AG09319 (cell line): Measurements from ENCODE around the gene ABCG1.

Source experiments
- DNase-seq: peaks from one replicate; pipeline ENCODE4 v3.0.0-alpha.2; 2010; ENCODE audit warnings: low read depth; ENCODE audit errors: extremely low read depth
- CTCF ChIP-seq: IDR thresholded peaks from 2 replicates; pipeline ENCODE4 v1.5.1; 2011; ENCODE audit warnings: low read depth, mild to moderate bottlenecking, inconsistent platforms, low read length, moderate library complexity

The ABCG1 gene

GRCh38 chr21:42285569-42286245 lies 66.8 kb downstream of the ABCG1 start:
- no peak for TF ChIP-seq CTCF
- no peak for DNase-seq

- DNase-seq = no peak
Measured at GRCh38 chr21:42286416-42286815, 67.5 kb downstream of the ABCG1 start.

GRCh38 chr21:42287193-42288083 lies 68.5 kb downstream of the ABCG1 start:
- DNase-seq = no peak
- no peak for TF ChIP-seq CTCF

More at GRCh38 chr21:42286416-42286815, 67.5 kb downstream of the ABCG1 start:
- no peak for TF ChIP-seq CTCF

- DNase-seq = no peak
- TF ChIP-seq CTCF = no peak
Measured at GRCh38 chr21:42288962-42289361, 70.0 kb downstream of the ABCG1 start.

GRCh38 chr21:42289926-42290325 lies 71.0 kb downstream of the ABCG1 start:
- no peak for DNase-seq

GRCh38 chr21:42290505-42290904 lies 71.6 kb downstream of the ABCG1 start:
- no peak for TF ChIP-seq CTCF

More at GRCh38 chr21:42289926-42290325, 71.0 kb downstream of the ABCG1 start:
- TF ChIP-seq CTCF = no peak

More at GRCh38 chr21:42290505-42290904, 71.6 kb downstream of the ABCG1 start:
- no peak for DNase-seq
